Breast epithelium (tissue), 4 donors: ENCODE data around the gene TPST2. TPM values are rescaled to one million over a fixed set of nuclear protein-coding genes. Genes with fewer than 3 reads are reported as not detected.

ENCODE experiments used
- DNase-seq, 2 donors: peaks; one replicate each; pipeline ENCODE4 v3.0.0-alpha.2; 2019; ENCODE audit warnings: low spot score in 2 of 2
- H3K27ac ChIP-seq, 2 donors: fragments of 200-600 bp; sonication (generic) in 1 of 2; one replicate each; pipeline ENCODE4 v1.5.1; 2016 to 2019; ENCODE audit warnings: mild to moderate bottlenecking in 1 of 2
- H3K27me3 ChIP-seq, 2 donors: fragments of 200-600 bp; sonication (generic) in 1 of 2; one replicate each; pipeline versions ENCODE4 v1.5.1 to v1.6.0; 2017 to 2019; ENCODE audit warnings: control low read depth in 1 of 2, mild to moderate bottlenecking in 1 of 2
- H3K36me3 ChIP-seq: fragments of 200-600 bp; one replicate; pipeline ENCODE4 v1.5.1; 2019
- H3K4me1 ChIP-seq, 2 donors: fragments of 200-600 bp; sonication (generic); one replicate each; pipeline ENCODE4 v1.5.1; 2016 to 2019; ENCODE audit warnings: control low read depth in 1 of 2
- H3K4me3 ChIP-seq, 3 donors: fragments of 200-600 bp; sonication (generic); 1 replicate in 2 of 3; 2 replicates in 1 of 3; pipeline ENCODE4 v1.5.1; 2016 to 2019; ENCODE audit warnings: mild to moderate bottlenecking in 3 of 3, moderate library complexity in 2 of 3
- H3K9me3 ChIP-seq, 2 donors: fragments of 200-600 bp; sonication (generic) in 1 of 2; one replicate each; pipeline ENCODE4 v1.5.1; 2016 to 2019; ENCODE audit warnings: control low read depth in 1 of 2
- CTCF ChIP-seq, 3 donors: fragments of 450-650 bp; IDR thresholded peaks; one replicate each; pipeline ENCODE4 v1.5.1; 2016 to 2017; ENCODE audit warnings: antibody characterized with exemption in 3 of 3, mild to moderate bottlenecking in 3 of 3, moderate library complexity in 3 of 3
- POLR2A ChIP-seq: fragments of 450-650 bp; IDR thresholded peaks from one replicate; pipeline ENCODE4 v1.6.1; 2016; ENCODE audit warnings: antibody characterized with exemption, mild to moderate bottlenecking, moderate library complexity
- POLR2AphosphoS5 ChIP-seq, 3 donors: sonication (generic); formaldehyde crosslinking; IDR thresholded peaks; one replicate each; pipeline ENCODE4 v1.6.1; 2017; ENCODE audit warnings: antibody characterized with exemption in 3 of 3
- intact Hi-C: fragments of 100-400 bp; cut with DNase I; formaldehyde crosslinking; loops from one replicate; pipeline ENCODE4 v1.15.1; 2023; ENCODE audit warnings: low total_unique reads
- total RNA-seq, 3 donors: library from RNA; depleted of rRNA; stranded (reverse); fragments of >200 nt; gene quantifications; one replicate each; pipeline ENCODE4 v1.1.0, GENCODE V29; 2016

TPST2 gene
- total RNA-seq, 3 donors from 2014 or later = 36.6 to 81.9 (median 59.8) TPM

- TF ChIP-seq CTCF (IDR thresholded peaks at IDR 0.05) (no peak), POLR2AphosphoS5 (IDR thresholded peaks at IDR 0.05) (no peak), POLR2A (no peak)
- Histone ChIP-seq H3K27ac (no peak overlapping the region), H3K27me3 (no peaks in the 10 kb centered on the region), H3K36me3 (no peaks in the 10 kb centered on the region), H3K4me3 (no peak overlapping the region), H3K4me1 (no peaks in the 10 kb centered on the region), H3K9me3 (no peaks in the 10 kb centered on the region)
- DNase-seq = no peak
- intact Hi-C loops = no loop called here
Observed at GRCh38 chr22:26620197-26620596, 30.3 kb upstream of the TPST2 start.

GRCh38 chr22:26619510-26619909, 29.6 kb upstream of the TPST2 start:
- intact Hi-C loops = loop anchor here (2.0 kb wide), 1 partner anchor 171 kb away; no protein-coding TSS in a partner anchor
- Histone ChIP-seq H3K9me3 (no peaks in the 10 kb centered on the region), H3K27ac (no peak overlapping the region), H3K27me3 (peaks cover 0 to 3% of the 10 kb centered on the region in 2 donors), H3K4me1 (no peaks in the 10 kb centered on the region), H3K36me3 (no peaks in the 10 kb centered on the region), H3K4me3 (no peak overlapping the region)
- no peak for DNase-seq
- TF ChIP-seq POLR2A (no peak), CTCF (IDR thresholded peaks at IDR 0.05) (no peak), POLR2AphosphoS5 (IDR thresholded peaks at IDR 0.05) (no peak)

- intact Hi-C loops = loop anchor here (2.0 kb wide), 1 partner anchor 170 kb away; no protein-coding TSS in a partner anchor
- Histone ChIP-seq H3K4me1 (no peaks in the 10 kb centered on the region), H3K4me3 (no peak overlapping the region), H3K27ac (no peak overlapping the region), H3K36me3 (no peaks in the 10 kb centered on the region), H3K9me3 (no peaks in the 10 kb centered on the region), H3K27me3 (peaks cover 0 to 5% of the 10 kb centered on the region in 2 donors)
- no peak for DNase-seq
- no peak for TF ChIP-seq CTCF (IDR thresholded peaks at IDR 0.05)
- no peak for TF ChIP-seq POLR2AphosphoS5 (IDR thresholded peaks at IDR 0.05)
- TF ChIP-seq POLR2A = no peak
Observed at GRCh38 chr22:26618455-26618854, 28.5 kb upstream of the TPST2 start.

- no peak within 1 kb of the TSS for H3K27ac ChIP-seq
- intact Hi-C loops = loop anchor here (2.0 kb wide), 1 partner anchor 169 kb away; no protein-coding TSS in a partner anchor
- no peaks in the 10 kb centered on the region for H3K9me3 ChIP-seq
- H3K36me3 ChIP-seq = no peaks in the 10 kb centered on the region
- H3K4me3 ChIP-seq = no peak within 1 kb of the TSS
- TF ChIP-seq POLR2A (no peak), CTCF (IDR thresholded peaks at IDR 0.05) (no peak), POLR2AphosphoS5 (IDR thresholded peaks at IDR 0.05) (no peak)
- H3K4me1 ChIP-seq = no peaks in the 10 kb centered on the region
- no peak for DNase-seq
- peaks cover 0 to 10% of the 10 kb centered on the region in 2 donors for H3K27me3 ChIP-seq
Observed at GRCh38 chr22:26617271-26618199, 27.6 kb upstream of the TPST2 start, which contains the start of gene CRYBB1. TSS of gene CRYBB1 (minus strand) at chr22:26618027. CDS start at chr22:26616319, 1,708 bp downstream.

- peaks cover 0 to 11% of the 10 kb centered on the region in 2 donors for H3K27me3 ChIP-seq
- no peaks in the 10 kb centered on the region for H3K4me1 ChIP-seq
- H3K27ac ChIP-seq = no peak overlapping the region
- TF ChIP-seq POLR2A (no peak), CTCF (IDR thresholded peaks at IDR 0.05) (no peak), POLR2AphosphoS5 (IDR thresholded peaks at IDR 0.05) (no peak)
- no peaks in the 10 kb centered on the region for H3K9me3 ChIP-seq
- DNase-seq = no peak
- intact Hi-C loops = no loop called here
- no peak overlapping the region for H3K4me3 ChIP-seq
- H3K36me3 ChIP-seq = no peaks in the 10 kb centered on the region
Observed at GRCh38 chr22:26616650-26617049, 26.7 kb upstream of the TPST2 start.
